CD4-positive, alpha-beta T cell treated with Interleukin-6 at 100 ng/mL for 8 hours (primary cell): Measurements from ENCODE around the gene MAPKAP1.

Source experiments
- DNase-seq: peaks from one replicate; pipeline ENCODE4 v3.0.0-alpha.2; 2020; ENCODE audit warnings: mixed read lengths, low spot score

MAPKAP1 gene

GRCh38 chr9:125561509-125562148 lies 145.4 kb downstream of the MAPKAP1 start:
- DNase-seq = no peak

GRCh38 chr9:125559894-125560293 lies 147.1 kb downstream of the MAPKAP1 start:
- DNase-seq = no peak

GRCh38 chr9:125559194-125559593 lies 147.8 kb downstream of the MAPKAP1 start:
- DNase-seq = no peak

- peak; percentile 48 for DNase-seq
These were observed 148.4 kb downstream of the MAPKAP1 start for GRCh38 chr9:125558453-125559092.

GRCh38 chr9:125556046-125556721 lies 150.8 kb downstream of the MAPKAP1 start:
- DNase-seq = no peak

- DNase-seq = no peak
These were observed 152.3 kb downstream of the MAPKAP1 start for GRCh38 chr9:125554726-125555125.

GRCh38 chr9:125551781-125552180 lies 155.2 kb downstream of the MAPKAP1 start:
- no peak for DNase-seq

GRCh38 chr9:125549891-125550885 lies 156.8 kb downstream of the MAPKAP1 start:
- no peak for DNase-seq

GRCh38 chr9:125549465-125549871 lies 157.5 kb downstream of the MAPKAP1 start:
- no peak for DNase-seq

GRCh38 chr9:125549039-125549438 lies 158.0 kb downstream of the MAPKAP1 start:
- no peak for DNase-seq

- no peak for DNase-seq
These were observed 158.9 kb downstream of the MAPKAP1 start for GRCh38 chr9:125548141-125548540.

- DNase-seq = no peak
These were observed 159.6 kb downstream of the MAPKAP1 start for GRCh38 chr9:125547368-125547767.

GRCh38 chr9:125545845-125546244 lies 161.2 kb downstream of the MAPKAP1 start:
- DNase-seq = no peak

- no peak for DNase-seq
These were observed 161.9 kb downstream of the MAPKAP1 start for GRCh38 chr9:125544988-125545651.

- no peak for DNase-seq
These were observed 162.5 kb downstream of the MAPKAP1 start for GRCh38 chr9:125544484-125544883.

- DNase-seq = no peak
These were observed 165.2 kb downstream of the MAPKAP1 start for GRCh38 chr9:125541840-125542243.

GRCh38 chr9:125540497-125540896 lies 166.5 kb downstream of the MAPKAP1 start:
- no peak for DNase-seq

GRCh38 chr9:125538092-125538473 lies 168.9 kb downstream of the MAPKAP1 start:
- no peak for DNase-seq

GRCh38 chr9:125537442-125538091 lies 169.4 kb downstream of the MAPKAP1 start:
- no peak for DNase-seq

- no peak for DNase-seq
These were observed 170.2 kb downstream of the MAPKAP1 start for GRCh38 chr9:125536776-125537175.

GRCh38 chr9:125536167-125536772 lies 170.7 kb downstream of the MAPKAP1 start:
- no peak for DNase-seq
